Adrenal gland (tissue), 12 donors: ENCODE data around the gene KIFC1. TPM values are rescaled to one million over a fixed set of nuclear protein-coding genes. Genes with fewer than 3 reads are reported as not detected.

ENCODE experiments used
- DNase-seq, 7 donors: peaks; one replicate each; pipeline ENCODE4 v3.0.0-alpha.2; 2019 to 2020
- H3K27ac ChIP-seq, 5 donors: fragments of 200-600 bp; sonication (generic) in 4 of 5; 1 replicate in 3 of 5; 2 replicates in 2 of 5; pipeline versions ENCODE4 v1.5.1 to v1.8.0; 2016 to 2020; ENCODE audit warnings: mild to moderate bottlenecking in 1 of 5
- H3K27me3 ChIP-seq: fragments of 200-600 bp; 2 replicates; pipeline ENCODE4 v1.8.0; 2021
- H3K36me3 ChIP-seq, 2 donors: fragments of 200-600 bp; replicated peaks in 1 of 2; 1 replicate in 1 of 2; 2 replicates in 1 of 2; pipeline versions ENCODE4 v1.5.1 to v1.8.0; 2018 to 2022
- H3K4me1 ChIP-seq, 2 donors: fragments of 200-600 bp; replicated peaks in 1 of 2; 1 replicate in 1 of 2; 2 replicates in 1 of 2; pipeline versions ENCODE4 v1.5.1 to v1.8.0; 2018 to 2021
- H3K4me3 ChIP-seq, 4 donors: fragments of 200-600 bp; sonication (generic) in 3 of 4; one replicate each; pipeline ENCODE4 v1.5.1; 2016 to 2018
- H3K9me3 ChIP-seq, 3 donors: fragments of 200-600 bp; sonication (generic) in 1 of 3; replicated peaks in 1 of 3; 1 replicate in 2 of 3; 2 replicates in 1 of 3; pipeline versions ENCODE4 v1.5.1 to v1.8.0; 2016 to 2021
- POLR2A ChIP-seq, 2 donors: fragments of 450-650 bp; IDR thresholded peaks; one replicate each; pipeline ENCODE4 v1.6.1; 2017; ENCODE audit warnings: antibody characterized with exemption in 2 of 2, mild to moderate bottlenecking in 2 of 2, moderate library complexity in 1 of 2
- WGBS, 4 donors: extraction: QIAGEN DNeasy Blood & Tissue Kit in 2 of 4; methylation state at CpG; one replicate each; pipeline versions ENCODE4 v1.1.5 to v1.1.7; 2013 to 2017; 5-methylcytosine and 5-hydroxymethylcytosine counted together
- intact Hi-C, 2 donors: fragments of 100-400 bp; cut with DNase I; formaldehyde crosslinking; loops; one replicate each; pipeline versions ENCODE4 v1.14.1 to v1.15.0; 2022 to 2023
- polyA plus RNA-seq, 3 donors: library from polyadenylated mRNA; stranded (reverse); fragments of 200-250 nt in 2 of 3; fragments of 350-450 nt in 1 of 3; fragmentation: Illumina TruSeq in 1 of 3; extraction: RNeasy Lipid Tissue Mini Kit (QIAGEN cat#74804) in 1 of 3; gene quantifications; one replicate each; pipeline ENCODE4 v1.2.3, GENCODE V29; 2013 to 2014
- total RNA-seq, 9 donors: library from RNA; depleted of rRNA in 4 of 9; stranded (reverse); fragments of >200 nt in 4 of 9; fragments of 120-200 nt in 1 of 9; fragmentation: NEBNext Ultra II Directional in 1 of 9; extraction: Animal tissue kit (Norgen Biotek cat#: 25700) in 1 of 9; gene quantifications; one replicate each; pipeline versions ENCODE4 v1.1.0 to v1.2.4, GENCODE V29; 2013 to 2023
- TF ChIP-seq, protein P1 (sequence below), 6 experiments: fragments of 450-650 bp in 4 of 6; fragments of 200-600 bp in 2 of 6; sonication (generic) in 1 of 6; IDR thresholded peaks; 1 replicate in 5 of 6; 2 replicates in 1 of 6; pipeline versions ENCODE4 v1.5.1 to v1.8.0; 2016 to 2021; ENCODE audit warnings: antibody characterized with exemption in 6 of 6, mild to moderate bottlenecking in 2 of 6, moderate library complexity in 1 of 6
- donor health status: healthy with polysubstance abuse.
- donor health status: Bipolar disorder and iron deficiency.
- donor health status: DM: yes; HTN: yes; CAD: no.
- donor health status: DM: no; HTN: no; CAD: no.
- donor health status: DM: no; HTN: no; CAD: no.
- donor health status: DM: yes; HTN: yes; CAD: no.

Gene KIFC1
- total and polyA plus RNA-seq, 12 donors = 0.60 to 9.5 (median 1.4) TPM; not detected in 1

DNA sequence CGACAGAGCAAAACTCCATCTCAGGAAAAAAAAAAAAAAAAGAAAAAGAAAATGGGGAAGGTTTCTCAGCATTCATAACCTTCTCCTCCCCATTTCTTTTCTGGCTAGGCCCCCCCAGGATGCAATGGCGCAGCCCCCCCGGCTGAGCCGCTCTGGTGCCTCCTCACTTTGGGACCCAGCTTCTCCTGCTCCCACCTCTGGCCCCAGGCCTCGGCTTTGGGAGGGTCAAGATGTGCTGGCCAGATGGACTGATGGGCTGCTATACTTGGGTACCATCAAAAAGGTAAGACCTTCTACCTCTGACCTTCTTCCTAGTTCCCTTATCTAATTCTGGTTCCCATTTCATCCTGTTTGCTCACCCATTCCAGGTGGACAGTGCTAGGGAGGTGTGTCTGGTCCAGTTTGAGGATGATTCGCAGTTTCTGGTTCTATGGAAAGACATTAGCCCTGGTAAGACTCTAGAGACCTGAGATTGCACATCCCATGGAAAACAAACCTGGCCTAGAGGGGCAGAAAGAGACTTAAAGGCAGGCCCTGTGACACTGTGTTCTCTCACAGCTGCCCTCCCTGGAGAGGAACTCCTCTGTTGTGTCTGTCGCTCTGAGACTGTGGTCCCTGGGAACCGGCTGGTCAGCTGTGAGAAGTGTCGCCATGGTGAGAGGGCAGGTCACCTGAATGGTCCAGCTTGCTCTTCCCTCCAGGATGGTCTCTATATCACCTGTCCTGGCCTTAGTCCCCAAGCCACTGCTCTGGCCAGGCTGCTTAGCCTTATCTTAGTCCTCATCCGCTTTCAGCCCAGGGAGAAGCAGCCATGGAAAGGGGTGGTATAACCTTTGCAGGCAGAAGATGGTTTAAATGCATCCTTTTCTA, 20.8 kb downstream of the KIFC1 start:
- intact Hi-C loops = loop anchor here in 1 of 2 donors (10.0 kb wide), 1 partner anchor 1678 kb away; the partner anchor contains the start of gene CLIC1
- peaks cover 16 to 41% of the 10 kb centered on the region in 2 donors for H3K4me1 ChIP-seq
- H3K9me3 ChIP-seq = no peaks in the 10 kb centered on the region
- H3K4me3 ChIP-seq = no peak overlapping the region
- H3K27ac ChIP-seq = peak overlapping the region in 2 of 5 donors; percentile 98 to 100
- WGBS, 4 donors = 86 to 93% (median 90%) methylated on average over 7 to 10 of the region's 10 CpGs
- peaks cover 0 to 44% of the 10 kb centered on the region in 2 donors for H3K36me3 ChIP-seq
- TF ChIP-seq, protein P1, sequence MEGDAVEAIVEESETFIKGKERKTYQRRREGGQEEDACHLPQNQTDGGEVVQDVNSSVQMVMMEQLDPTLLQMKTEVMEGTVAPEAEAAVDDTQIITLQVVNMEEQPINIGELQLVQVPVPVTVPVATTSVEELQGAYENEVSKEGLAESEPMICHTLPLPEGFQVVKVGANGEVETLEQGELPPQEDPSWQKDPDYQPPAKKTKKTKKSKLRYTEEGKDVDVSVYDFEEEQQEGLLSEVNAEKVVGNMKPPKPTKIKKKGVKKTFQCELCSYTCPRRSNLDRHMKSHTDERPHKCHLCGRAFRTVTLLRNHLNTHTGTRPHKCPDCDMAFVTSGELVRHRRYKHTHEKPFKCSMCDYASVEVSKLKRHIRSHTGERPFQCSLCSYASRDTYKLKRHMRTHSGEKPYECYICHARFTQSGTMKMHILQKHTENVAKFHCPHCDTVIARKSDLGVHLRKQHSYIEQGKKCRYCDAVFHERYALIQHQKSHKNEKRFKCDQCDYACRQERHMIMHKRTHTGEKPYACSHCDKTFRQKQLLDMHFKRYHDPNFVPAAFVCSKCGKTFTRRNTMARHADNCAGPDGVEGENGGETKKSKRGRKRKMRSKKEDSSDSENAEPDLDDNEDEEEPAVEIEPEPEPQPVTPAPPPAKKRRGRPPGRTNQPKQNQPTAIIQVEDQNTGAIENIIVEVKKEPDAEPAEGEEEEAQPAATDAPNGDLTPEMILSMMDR (IDR thresholded peaks at IDR 0.05) = no peak
- no peak for TF ChIP-seq POLR2A (IDR thresholded peaks at IDR 0.05)
- no peaks in the 10 kb centered on the region for H3K27me3 ChIP-seq
- peak in 1 of 7 donors; percentile 54 for DNase-seq

DNA sequence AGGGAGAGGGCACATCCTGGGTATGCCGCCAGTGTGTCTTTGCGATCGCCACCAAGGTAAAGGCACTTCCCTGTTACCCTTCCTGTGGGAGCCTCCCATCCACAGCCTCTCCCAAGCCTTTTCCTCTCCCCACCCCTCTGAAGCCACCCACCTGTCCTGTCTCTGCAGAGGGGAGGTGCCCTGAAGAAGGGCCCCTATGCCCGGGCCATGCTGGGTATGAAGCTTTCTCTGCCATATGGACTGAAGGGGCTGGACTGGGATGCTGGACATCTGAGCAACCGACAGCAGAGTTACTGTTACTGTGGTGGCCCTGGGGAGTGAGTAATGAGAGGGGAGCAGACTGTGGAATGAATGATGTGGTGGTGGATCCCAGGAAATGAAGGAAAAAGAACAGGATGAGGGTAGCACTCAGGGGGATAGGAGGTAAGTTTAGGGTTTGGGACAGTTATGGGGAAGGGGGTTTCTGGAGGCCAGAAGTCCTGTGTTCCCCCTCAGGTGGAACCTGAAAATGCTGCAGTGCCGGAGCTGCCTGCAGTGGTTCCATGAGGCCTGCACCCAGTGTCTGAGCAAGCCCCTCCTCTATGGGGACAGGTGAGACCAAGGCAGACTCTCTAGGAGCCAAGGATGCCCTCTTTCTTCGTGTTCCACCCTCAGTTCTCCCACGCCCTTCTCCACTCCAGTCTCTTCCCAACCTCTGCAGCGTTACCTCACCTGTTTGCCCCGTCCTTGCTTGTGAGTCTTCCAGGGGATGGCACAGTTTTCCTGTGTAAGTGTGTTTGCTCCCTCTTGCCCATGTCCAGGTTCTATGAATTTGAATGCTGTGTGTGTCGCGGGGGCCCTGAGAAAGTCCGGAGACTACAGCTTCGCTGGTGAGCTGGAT, 21.9 kb downstream of the KIFC1 start:
- peaks cover 20 to 44% of the 10 kb centered on the region in 2 donors for H3K4me1 ChIP-seq
- no peak overlapping the region for H3K27ac ChIP-seq

DNA sequence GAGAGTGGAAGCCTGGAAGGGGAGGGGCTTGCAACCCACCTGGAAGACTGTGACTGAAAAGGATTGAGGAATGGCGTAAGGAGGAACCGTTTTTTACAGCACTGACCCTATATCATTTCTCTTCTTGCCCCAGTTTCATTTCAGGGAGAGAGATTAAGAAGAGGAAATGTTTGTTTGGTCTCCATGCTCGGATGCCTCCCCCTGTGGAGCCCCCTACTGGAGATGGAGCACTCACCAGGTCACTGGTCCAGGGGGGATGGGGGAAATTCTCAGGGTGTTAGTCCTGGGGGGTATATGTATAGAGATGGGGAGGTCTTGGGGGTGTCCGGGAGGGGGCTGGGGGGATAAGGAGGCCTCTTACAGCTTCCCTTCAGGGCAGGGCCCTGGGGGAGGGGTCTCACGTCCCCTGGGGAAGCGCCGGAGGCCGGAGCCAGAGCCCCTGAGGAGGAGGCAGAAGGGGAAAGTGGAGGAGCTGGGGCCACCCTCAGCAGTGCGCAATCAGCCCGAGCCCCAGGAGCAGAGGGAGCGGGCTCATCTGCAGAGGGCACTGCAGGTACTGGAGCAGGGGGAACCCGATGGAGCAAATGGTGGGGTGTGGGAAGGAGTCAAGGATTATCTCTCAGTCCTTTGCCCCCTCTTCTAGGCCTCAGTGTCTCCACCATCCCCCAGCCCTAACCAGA, 23.1 kb downstream of the KIFC1 start:
- intact Hi-C loops = loop anchor here in 1 of 2 donors (10.0 kb wide), 1 partner anchor 1680 kb away; the partner anchor contains the start of gene CLIC1
- 73 to 78% (median 76%) methylated on average over 7 to 12 of the region's 12 CpGs for whole genome bisulfite sequencing, 4 donors
- TF ChIP-seq POLR2A (IDR thresholded peaks at IDR 0.05) = no peak
- TF ChIP-seq, protein P1 (IDR thresholded peaks at IDR 0.05) = peak in 1 of 6 experiments; percentile 2
- Histone ChIP-seq H3K27ac (no peak overlapping the region), H3K9me3 (no peaks in the 10 kb centered on the region), H3K4me1 (peaks cover 32 to 57% of the 10 kb centered on the region in 2 donors), H3K36me3 (peaks cover 0 to 44% of the 10 kb centered on the region in 2 donors), H3K27me3 (no peaks in the 10 kb centered on the region), H3K4me3 (no peak overlapping the region)
- no peak for DNase-seq

More for the DNA sequence above, 21.9 kb downstream of the KIFC1 start:
- intact Hi-C loops = loop anchor here in 1 of 2 donors (10.0 kb wide), 1 partner anchor 1679 kb away; the partner anchor contains the start of gene CLIC1
- Histone ChIP-seq H3K36me3 (peaks cover 0 to 44% of the 10 kb centered on the region in 2 donors), H3K9me3 (no peaks in the 10 kb centered on the region), H3K27me3 (no peaks in the 10 kb centered on the region), H3K4me3 (no peak overlapping the region)
- DNase-seq = peak in 1 of 7 donors; percentile 49
- WGBS, 4 donors = 79 to 86% (median 85%) methylated on average over 14 of the region's 14 CpGs
- no peak for TF ChIP-seq POLR2A (IDR thresholded peaks at IDR 0.05)
- TF ChIP-seq, protein P1 (IDR thresholded peaks at IDR 0.05) = no peak
